ENCODE measurements around the gene SMARCA1.
"Not testable (repeated sequence)": the region's sequence is repeated elsewhere in the genome, so short reads cannot be mapped to it uniquely, and the experiment has no call there.

SMARCA1 gene, protein sequence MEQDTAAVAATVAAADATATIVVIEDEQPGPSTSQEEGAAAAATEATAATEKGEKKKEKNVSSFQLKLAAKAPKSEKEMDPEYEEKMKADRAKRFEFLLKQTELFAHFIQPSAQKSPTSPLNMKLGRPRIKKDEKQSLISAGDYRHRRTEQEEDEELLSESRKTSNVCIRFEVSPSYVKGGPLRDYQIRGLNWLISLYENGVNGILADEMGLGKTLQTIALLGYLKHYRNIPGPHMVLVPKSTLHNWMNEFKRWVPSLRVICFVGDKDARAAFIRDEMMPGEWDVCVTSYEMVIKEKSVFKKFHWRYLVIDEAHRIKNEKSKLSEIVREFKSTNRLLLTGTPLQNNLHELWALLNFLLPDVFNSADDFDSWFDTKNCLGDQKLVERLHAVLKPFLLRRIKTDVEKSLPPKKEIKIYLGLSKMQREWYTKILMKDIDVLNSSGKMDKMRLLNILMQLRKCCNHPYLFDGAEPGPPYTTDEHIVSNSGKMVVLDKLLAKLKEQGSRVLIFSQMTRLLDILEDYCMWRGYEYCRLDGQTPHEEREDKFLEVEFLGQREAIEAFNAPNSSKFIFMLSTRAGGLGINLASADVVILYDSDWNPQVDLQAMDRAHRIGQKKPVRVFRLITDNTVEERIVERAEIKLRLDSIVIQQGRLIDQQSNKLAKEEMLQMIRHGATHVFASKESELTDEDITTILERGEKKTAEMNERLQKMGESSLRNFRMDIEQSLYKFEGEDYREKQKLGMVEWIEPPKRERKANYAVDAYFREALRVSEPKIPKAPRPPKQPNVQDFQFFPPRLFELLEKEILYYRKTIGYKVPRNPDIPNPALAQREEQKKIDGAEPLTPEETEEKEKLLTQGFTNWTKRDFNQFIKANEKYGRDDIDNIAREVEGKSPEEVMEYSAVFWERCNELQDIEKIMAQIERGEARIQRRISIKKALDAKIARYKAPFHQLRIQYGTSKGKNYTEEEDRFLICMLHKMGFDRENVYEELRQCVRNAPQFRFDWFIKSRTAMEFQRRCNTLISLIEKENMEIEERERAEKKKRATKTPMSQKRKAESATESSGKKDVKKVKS

DNA sequence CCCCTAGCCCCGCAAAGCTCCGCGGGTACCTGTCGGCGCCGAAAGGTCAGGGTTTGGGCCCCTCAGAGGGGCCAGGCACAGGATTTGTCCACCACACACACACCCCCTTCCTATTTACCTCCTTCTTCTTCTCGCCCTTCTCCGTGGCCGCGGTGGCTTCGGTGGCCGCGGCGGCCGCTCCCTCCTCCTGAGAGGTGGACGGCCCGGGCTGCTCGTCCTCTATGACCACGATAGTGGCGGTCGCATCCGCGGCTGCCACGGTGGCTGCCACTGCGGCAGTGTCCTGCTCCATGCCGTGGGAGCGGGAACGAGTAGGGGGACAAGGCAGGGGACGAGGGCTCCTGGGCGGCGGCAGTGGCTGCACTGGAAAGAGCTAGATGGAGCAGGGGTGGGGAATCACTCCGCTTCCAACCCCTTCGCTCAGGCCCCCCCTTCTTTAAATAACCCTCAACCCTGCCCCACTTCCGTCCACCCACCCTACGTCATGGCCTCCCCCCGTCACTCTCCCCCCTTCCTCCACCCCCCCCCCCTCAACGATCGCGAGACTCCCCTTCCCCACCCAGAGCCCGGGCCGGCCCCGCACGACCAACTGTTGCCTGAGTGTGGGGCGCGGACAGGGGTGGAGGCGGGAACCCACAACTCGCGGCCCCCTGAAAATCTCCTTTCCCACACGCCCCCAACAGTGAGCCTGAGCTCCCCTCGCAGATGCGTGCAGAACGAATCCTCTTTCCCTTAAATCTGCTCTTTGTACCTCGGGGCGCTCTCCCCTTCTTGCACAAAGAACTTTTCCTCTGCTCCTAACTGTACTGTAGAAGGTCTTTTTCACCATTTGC is at the start of gene SMARCA1:
Gene SMARCA1, minus strand, starts transcription at position 412 of the 833 bp plus-strand sequence. Its CDS starts 120 bp downstream, at position 292.
- TF ChIP-seq, protein P1, sequence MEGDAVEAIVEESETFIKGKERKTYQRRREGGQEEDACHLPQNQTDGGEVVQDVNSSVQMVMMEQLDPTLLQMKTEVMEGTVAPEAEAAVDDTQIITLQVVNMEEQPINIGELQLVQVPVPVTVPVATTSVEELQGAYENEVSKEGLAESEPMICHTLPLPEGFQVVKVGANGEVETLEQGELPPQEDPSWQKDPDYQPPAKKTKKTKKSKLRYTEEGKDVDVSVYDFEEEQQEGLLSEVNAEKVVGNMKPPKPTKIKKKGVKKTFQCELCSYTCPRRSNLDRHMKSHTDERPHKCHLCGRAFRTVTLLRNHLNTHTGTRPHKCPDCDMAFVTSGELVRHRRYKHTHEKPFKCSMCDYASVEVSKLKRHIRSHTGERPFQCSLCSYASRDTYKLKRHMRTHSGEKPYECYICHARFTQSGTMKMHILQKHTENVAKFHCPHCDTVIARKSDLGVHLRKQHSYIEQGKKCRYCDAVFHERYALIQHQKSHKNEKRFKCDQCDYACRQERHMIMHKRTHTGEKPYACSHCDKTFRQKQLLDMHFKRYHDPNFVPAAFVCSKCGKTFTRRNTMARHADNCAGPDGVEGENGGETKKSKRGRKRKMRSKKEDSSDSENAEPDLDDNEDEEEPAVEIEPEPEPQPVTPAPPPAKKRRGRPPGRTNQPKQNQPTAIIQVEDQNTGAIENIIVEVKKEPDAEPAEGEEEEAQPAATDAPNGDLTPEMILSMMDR (conservative IDR thresholded peaks at IDR 0.05; ENCODE audit: low read length): no peak
- H3K4me3 ChIP-seq (ENCODE audit: low read length): peak within 1 kb of the TSS; percentile 75
- peak; percentile 61 for DNase-seq (ENCODE audit: low read depth)

DNA sequence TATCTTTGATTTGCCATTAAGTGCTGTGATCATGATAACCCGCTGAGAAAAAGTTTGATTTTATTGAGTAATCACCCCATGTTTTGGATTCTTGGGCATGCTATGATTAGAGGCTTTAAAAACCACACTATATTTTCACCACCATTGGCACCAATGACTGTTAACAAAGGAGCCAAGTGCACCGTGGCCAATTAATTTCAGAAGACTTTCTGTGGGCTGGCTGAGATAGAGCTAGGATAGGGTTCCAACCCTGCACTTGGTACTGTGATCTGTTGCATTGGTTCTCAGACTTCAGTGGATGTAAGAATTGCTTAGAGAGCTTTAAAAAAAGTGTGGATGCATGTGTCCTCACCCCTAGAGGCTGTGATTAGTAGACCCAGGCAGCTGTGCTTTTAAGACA is 49.1 kb upstream of the SMARCA1 start:
- DNase-seq (ENCODE audit: low read depth): peak; percentile 55
- TF ChIP-seq, protein P1 (conservative IDR thresholded peaks at IDR 0.05; ENCODE audit: low read length): no peak
- no peak overlapping the region for H3K4me3 ChIP-seq (ENCODE audit: low read length)

DNA sequence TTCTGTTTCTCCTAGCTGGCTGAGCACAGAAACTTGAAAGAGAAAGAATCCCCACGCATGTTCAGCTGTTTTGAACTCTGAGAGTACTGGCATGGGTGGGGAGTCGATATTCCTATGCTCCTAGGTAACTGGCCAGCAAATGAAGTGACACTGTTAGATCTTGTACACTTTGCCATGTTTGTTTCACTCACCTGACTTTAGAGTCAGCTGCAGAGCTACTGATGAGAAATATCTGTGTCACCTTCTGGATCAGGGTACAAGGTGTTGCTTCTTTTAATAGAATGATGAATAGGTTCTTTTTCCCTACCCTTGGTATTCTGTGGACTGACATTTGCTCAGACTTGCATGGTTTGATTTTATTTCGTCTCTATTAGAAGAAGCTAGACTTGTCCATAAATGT is 45.1 kb upstream of the SMARCA1 start:
- no peak for DNase-seq (ENCODE audit: low read depth)
- TF ChIP-seq, protein P1 (conservative IDR thresholded peaks at IDR 0.05; ENCODE audit: low read length): no peak
- H3K4me3 ChIP-seq (ENCODE audit: low read length): no peak overlapping the region

DNA sequence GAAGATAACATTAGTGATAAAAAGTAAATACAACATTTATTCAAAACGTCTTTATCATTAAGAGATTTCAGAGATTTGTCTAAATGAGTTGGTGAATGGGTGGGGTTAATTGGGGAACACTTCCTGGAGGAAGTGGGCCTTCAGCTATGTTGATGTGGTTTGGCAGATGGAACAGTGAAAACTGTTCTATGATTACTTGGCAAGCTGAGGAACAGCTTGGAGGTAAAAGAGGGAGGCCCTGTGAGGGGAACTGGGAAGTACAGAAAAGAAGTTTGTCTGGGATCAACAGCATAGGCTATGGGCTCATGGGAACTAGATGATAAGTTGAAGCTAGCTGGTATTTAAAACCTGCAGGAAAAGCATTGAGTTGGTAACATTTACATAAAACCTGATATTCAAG is 42.8 kb upstream of the SMARCA1 start:
- H3K4me3 ChIP-seq (ENCODE audit: low read length): no peak overlapping the region
- TF ChIP-seq, protein P1 (conservative IDR thresholded peaks at IDR 0.05; ENCODE audit: low read length): no peak
- DNase-seq (ENCODE audit: low read depth): peak; percentile 16

DNA sequence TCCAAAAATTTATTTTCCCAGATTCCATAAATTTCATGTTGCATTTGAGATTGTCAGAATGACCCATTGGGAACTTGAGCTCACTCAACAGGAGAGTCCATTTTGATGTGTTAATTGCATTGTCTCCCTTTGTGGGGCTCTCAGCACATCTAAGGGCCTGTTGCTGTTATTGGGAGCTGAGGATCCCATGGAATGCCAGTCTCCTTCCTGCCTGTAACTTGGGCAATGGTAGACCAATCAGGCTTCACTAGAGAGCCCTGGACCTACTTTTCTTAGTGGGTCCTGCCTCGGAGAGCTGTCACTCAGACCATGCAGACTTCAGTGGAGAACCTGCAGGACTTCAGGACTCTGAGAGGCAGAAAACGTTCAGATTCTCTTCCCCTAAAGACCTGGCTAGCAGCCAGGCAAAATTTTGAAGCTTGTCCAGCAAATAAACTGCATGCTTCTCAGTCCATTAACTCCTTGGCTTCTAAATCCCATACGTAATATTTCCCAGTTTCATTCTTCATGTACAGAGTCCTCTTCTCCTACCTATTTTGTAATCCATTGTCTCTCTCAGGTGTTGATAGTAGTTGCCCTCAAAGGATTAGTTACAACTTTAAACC is 41.9 kb upstream of the SMARCA1 start:
- DNase-seq (ENCODE audit: low read depth): no peak
- TF ChIP-seq, protein P1 (conservative IDR thresholded peaks at IDR 0.05; ENCODE audit: low read length): no peak
- no peak overlapping the region for H3K4me3 ChIP-seq (ENCODE audit: low read length)

DNA sequence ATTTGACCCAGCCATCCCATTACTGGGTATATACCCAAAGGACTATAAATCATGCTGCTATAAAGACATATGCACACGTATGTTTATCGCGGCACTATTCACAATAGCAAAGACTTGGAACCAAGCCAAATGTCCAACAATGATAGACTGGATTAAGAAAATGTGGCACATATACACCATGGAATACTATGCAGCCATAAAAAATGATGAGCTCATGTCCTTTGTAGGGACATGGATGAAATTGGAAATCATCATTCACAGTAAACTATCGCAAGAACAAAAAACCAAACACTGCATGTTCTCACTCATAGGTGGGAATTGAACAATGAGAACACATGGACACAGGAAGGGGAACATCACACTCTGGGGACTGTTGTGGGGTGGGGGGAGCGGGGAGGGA is 41.1 kb upstream of the SMARCA1 start:
- not testable (repeated sequence) for H3K4me3 ChIP-seq (ENCODE audit: low read length); DNase-seq (ENCODE audit: low read depth)
